H1 (cell line): ENCODE results near the gene TUBB4B. TPM values are rescaled to one million over a fixed set of nuclear protein-coding genes. Genes with fewer than 3 reads are reported as not detected.

Experiments
- ATF3 ChIP-seq: IDR thresholded peaks from 2 replicates; pipeline ENCODE4 v1.6.1; 2011; ENCODE audit warnings: low read depth, mild to moderate bottlenecking, low read length; ENCODE audit not compliant: insufficient read depth
- BCL11A ChIP-seq, 2 experiments: IDR thresholded peaks; one replicate each; pipeline ENCODE4 v1.6.1; 2011; ENCODE audit warnings: low read depth in 2 of 2, low read length in 2 of 2, mild to moderate bottlenecking in 2 of 2
- CEBPB ChIP-seq: IDR thresholded peaks from 2 replicates; pipeline ENCODE4 v1.6.1; 2012; ENCODE audit warnings: low read depth, low read length
- EZH2 ChIP-seq: fragments of 200-600 bp; sonication (generic); IDR thresholded peaks from 2 replicates; pipeline ENCODE4 v1.7.1; 2012; ENCODE audit warnings: low read depth, mild to moderate bottlenecking, moderate library complexity, low read length, inconsistent platforms; ENCODE audit not compliant: severe bottlenecking
- RAD21 ChIP-seq, 2 experiments: IDR thresholded peaks in 1 of 2; conservative IDR thresholded peaks in 1 of 2; 2 replicates each; pipeline ENCODE4 v1.6.1; 2011; ENCODE audit warnings: low read depth in 2 of 2, low read length in 2 of 2, improper control_type of control experiment in 1 of 2, inconsistent platforms in 1 of 2, mild to moderate bottlenecking in 1 of 2, moderate library complexity in 1 of 2
- YY1 ChIP-seq: IDR thresholded peaks from 2 replicates; pipeline ENCODE4 v1.6.1; 2011; ENCODE audit warnings: low read depth, mild to moderate bottlenecking, low read length
- polyA plus RNA-seq, 7 experiments: library from polyadenylated mRNA; depleted of rRNA in 3 of 7; stranded (reverse) in 5 of 7; unstranded in 2 of 7; fragments of >200 nt in 5 of 7; fragments of 200-250 nt in 2 of 7; gene quantifications; 1 replicate in 5 of 7; 2 replicates in 1 of 7; 4 replicates in 1 of 7; pipeline versions ENCODE4 v1.2.1 to v1.2.3, GENCODE V29; 2011 to 2013; ENCODE audit warnings: missing spikeins in 2 of 7, mixed read lengths in 2 of 7
- total RNA-seq: library from RNA; stranded (reverse); fragmentation: NEBNext Ultra II Directional; extraction: Animal tissue kit (Norgen Biotek cat#: 25700); gene quantifications from 2 replicates; pipeline ENCODE4 v1.2.1, GENCODE V29; 2021
- TF ChIP-seq, protein P1 (sequence below): IDR thresholded peaks from 2 replicates; pipeline ENCODE4 v1.6.1; 2012; ENCODE audit warnings: low read length, inconsistent platforms
- TF ChIP-seq, protein P2 (sequence below): IDR thresholded peaks from 2 replicates; pipeline ENCODE4 v1.6.1; 2011; ENCODE audit warnings: low read length, improper control_type of control experiment

TUBB4B gene
- total and polyA plus RNA-seq, 2 of the 8 experiments (the other 6 are each of a cell fraction or from before 2014, with no cell fraction given): 280 to 307 TPM

DNA sequence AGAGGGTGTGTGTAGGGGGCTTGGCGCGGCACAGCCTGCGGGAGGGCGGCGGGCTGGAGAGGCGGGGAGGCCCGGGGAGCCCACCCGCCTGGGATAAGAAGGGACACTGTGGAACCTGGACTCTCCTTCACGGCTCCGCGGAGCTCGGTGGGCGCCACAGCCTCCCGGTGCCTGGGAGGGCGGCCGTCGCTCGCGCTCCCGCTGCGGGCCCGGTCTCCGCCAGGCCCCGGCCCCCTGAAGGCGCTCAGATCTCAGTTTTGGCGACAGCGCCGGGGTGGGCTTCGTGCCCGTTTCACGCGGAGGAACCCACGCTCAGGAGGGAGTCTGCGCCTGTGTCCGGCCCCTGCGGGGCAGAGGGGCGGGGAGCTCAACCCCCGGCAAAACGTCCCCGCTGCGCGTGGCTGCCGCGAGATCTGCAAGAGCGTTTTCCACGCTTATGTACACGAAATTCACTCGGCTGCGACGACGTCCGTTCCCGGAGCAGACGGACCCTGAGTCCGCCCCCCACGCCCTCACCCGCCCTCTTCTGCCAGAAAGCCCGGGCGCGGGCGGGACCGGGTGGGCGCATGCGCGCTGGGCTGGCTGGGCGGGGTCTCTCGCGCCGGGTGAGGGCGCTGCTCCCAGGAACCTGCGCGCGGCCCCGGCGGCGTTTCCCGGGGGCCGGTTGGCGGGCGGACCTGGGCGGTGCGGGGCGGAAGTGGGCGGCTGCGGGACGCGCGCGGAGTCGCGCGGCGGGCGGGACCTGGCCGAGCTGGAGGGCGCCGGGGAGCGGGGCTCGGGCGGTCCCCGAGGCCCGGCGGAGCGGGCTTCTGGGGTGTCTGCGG, 13.7 kb downstream of the TUBB4B start, which contains the start of gene NELFB (continued):
- TF ChIP-seq EZH2: no peak
- no peak for TF ChIP-seq RAD21 (IDR thresholded peaks at IDR 0.05 in 1 of 2, conservative IDR thresholded peaks at IDR 0.05 in 1 of 2; ENCODE audit: low read depth in 2 of 2, low read length in 2 of 2)
- no peak for TF ChIP-seq ATF3
- TF ChIP-seq YY1: no peak; the same call in 1 of the 2 replicates
- TF ChIP-seq, protein P1, sequence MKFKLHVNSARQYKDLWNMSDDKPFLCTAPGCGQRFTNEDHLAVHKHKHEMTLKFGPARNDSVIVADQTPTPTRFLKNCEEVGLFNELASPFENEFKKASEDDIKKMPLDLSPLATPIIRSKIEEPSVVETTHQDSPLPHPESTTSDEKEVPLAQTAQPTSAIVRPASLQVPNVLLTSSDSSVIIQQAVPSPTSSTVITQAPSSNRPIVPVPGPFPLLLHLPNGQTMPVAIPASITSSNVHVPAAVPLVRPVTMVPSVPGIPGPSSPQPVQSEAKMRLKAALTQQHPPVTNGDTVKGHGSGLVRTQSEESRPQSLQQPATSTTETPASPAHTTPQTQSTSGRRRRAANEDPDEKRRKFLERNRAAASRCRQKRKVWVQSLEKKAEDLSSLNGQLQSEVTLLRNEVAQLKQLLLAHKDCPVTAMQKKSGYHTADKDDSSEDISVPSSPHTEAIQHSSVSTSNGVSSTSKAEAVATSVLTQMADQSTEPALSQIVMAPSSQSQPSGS: no peak
- TF ChIP-seq, protein P2, sequence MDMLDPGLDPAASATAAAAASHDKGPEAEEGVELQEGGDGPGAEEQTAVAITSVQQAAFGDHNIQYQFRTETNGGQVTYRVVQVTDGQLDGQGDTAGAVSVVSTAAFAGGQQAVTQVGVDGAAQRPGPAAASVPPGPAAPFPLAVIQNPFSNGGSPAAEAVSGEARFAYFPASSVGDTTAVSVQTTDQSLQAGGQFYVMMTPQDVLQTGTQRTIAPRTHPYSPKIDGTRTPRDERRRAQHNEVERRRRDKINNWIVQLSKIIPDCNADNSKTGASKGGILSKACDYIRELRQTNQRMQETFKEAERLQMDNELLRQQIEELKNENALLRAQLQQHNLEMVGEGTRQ: no peak
- TF ChIP-seq CEBPB: no peak
- no peak for TF ChIP-seq BCL11A (IDR thresholded peaks at IDR 0.05; ENCODE audit: low read depth in 2 of 2, low read length in 2 of 2)
